OCI-LY7 (cell line): ENCODE measurements around the gene LRP1B. TPM values are rescaled to one million over a fixed set of nuclear protein-coding genes. Genes with fewer than 3 reads are reported as not detected.

Source experiments
- BruUV-seq: library from RNA; stranded (reverse); fragments of 400-500 nt; replicated peaks from 2 replicates; lab custom pipeline; 2021; lab: Mats Ljungman, UMichigan
- CTCF ChIA-PET: fragments of 300-600 bp; sonication (Branson Sonifier 250); formaldehyde crosslinking; loops from one replicate; lab custom pipeline; 2022; ENCODE audit warnings: antibody characterized with exemption; ENCODE audit not compliant: unreplicated experiment; lab: Charles Lee
- POLR2A ChIA-PET: fragments of 300-600 bp; sonication (Branson Sonifier 250); formaldehyde crosslinking; loops from one replicate; lab custom pipeline; 2022; ENCODE audit warnings: antibody characterized with exemption; lab: Charles Lee
- DNase-seq: peaks from one replicate; pipeline ENCODE4 v3.0.0-alpha.2; 2015; ENCODE audit warnings: low spot score
- H2AFZ ChIP-seq: fragments of 200-600 bp; sonication (generic), shearing (Covaris generic); 2 replicates; pipeline ENCODE4 v1.6.1; 2014; ENCODE audit warnings: mild to moderate bottlenecking, antibody characterized with exemption, low read length, moderate library complexity
- H3K27ac ChIP-seq: fragments of 200-600 bp; sonication (generic); 2 replicates; pipeline ENCODE4 v1.5.1; 2014; ENCODE audit warnings: mixed run types, low read depth, mild to moderate bottlenecking, moderate library complexity, low read length, inconsistent platforms; ENCODE audit not compliant: poor library complexity, severe bottlenecking
- H3K36me3 ChIP-seq: fragments of 200-600 bp; sonication (generic); 2 replicates; pipeline ENCODE4 v1.6.1; 2014; ENCODE audit warnings: mild to moderate bottlenecking, antibody characterized with exemption, low read length, moderate library complexity, mixed read lengths; ENCODE audit not compliant: insufficient read depth
- H3K4me1 ChIP-seq: fragments of 200-600 bp; sonication (generic); 2 replicates; pipeline ENCODE4 v1.5.1; 2014; ENCODE audit warnings: mild to moderate bottlenecking, low read length; ENCODE audit not compliant: insufficient read depth, poor library complexity, severe bottlenecking
- H3K4me2 ChIP-seq: fragments of 200-600 bp; sonication (generic); 2 replicates; pipeline ENCODE4 v1.6.1; 2014; ENCODE audit warnings: mild to moderate bottlenecking, low read length
- H3K4me3 ChIP-seq: fragments of 200-600 bp; sonication (generic); 2 replicates; pipeline ENCODE4 v1.5.1; 2014; ENCODE audit warnings: mild to moderate bottlenecking, low read depth, low read length; ENCODE audit not compliant: poor library complexity, severe bottlenecking
- H3K79me2 ChIP-seq: fragments of 200-600 bp; sonication (generic); 2 replicates; pipeline ENCODE4 v1.6.1; 2016; ENCODE audit warnings: low read depth, mild to moderate bottlenecking, low read length, moderate library complexity, mixed read lengths; ENCODE audit not compliant: insufficient read depth
- H3K9me2 ChIP-seq: fragments of 200-600 bp; sonication (generic); 2 replicates; pipeline ENCODE4 v1.6.1; 2016; ENCODE audit warnings: mild to moderate bottlenecking, low read length, mixed read lengths; ENCODE audit not compliant: insufficient read depth
- H3K9me3 ChIP-seq: fragments of 200-600 bp; sonication (generic); 2 replicates; pipeline ENCODE4 v1.6.1; 2014; ENCODE audit warnings: mild to moderate bottlenecking, mixed run types, low read length, mixed read lengths
- H4K20me1 ChIP-seq: fragments of 200-600 bp; sonication (generic); 2 replicates; pipeline ENCODE4 v1.6.1; 2014; ENCODE audit warnings: mild to moderate bottlenecking, antibody characterized with exemption, low read length, moderate library complexity, mixed read lengths; ENCODE audit not compliant: insufficient read depth
- CTCF ChIP-seq: fragments of 200-600 bp; sonication (generic); conservative IDR thresholded peaks from 2 replicates; pipeline ENCODE4 v1.5.1; 2014; ENCODE audit warnings: mild to moderate bottlenecking, antibody characterized with exemption, low read length, moderate library complexity, mixed read lengths
- EZH2phosphoT487 ChIP-seq: fragments of 200-600 bp; sonication (generic); IDR thresholded peaks from 2 replicates; pipeline ENCODE4 v1.6.1; 2018; ENCODE audit warnings: low read depth, borderline replicate concordance, mild to moderate bottlenecking, mixed run types, antibody characterized with exemption, low read length, moderate library complexity, mixed read lengths
- intact Hi-C: fragments of 100-400 bp; cut with micrococcal nuclease; formaldehyde crosslinking; loops from one replicate; pipeline ENCODE4 v1.10.0; 2022; ENCODE audit not compliant: unreplicated experiment
- total RNA-seq, 2 experiments: library from RNA; depleted of rRNA in 1 of 2; stranded (reverse); fragments of >200 nt in 1 of 2; shearing (Covaris generic) in 1 of 2; gene quantifications; 2 replicates each; pipeline ENCODE4 v1.2.3, GENCODE V29; 2014 to 2022

Gene LRP1B
- total RNA-seq, 2 experiments from 2014 or later: not detected

GRCh38 chr2:141941210-141941714 lies 189.6 kb downstream of the LRP1B start:
- intact Hi-C loops: no loop called here
- Histone ChIP-seq H3K36me3 (no peaks in the 10 kb centered on the region), H3K27ac (no peak overlapping the region), H3K9me2 (no peaks in the 10 kb centered on the region), H3K4me1 (no peaks in the 10 kb centered on the region), H2AFZ (no peak overlapping the region), H3K4me2 (no peak overlapping the region), H3K4me3 (no peak overlapping the region), H3K79me2 (no peaks in the 10 kb centered on the region), H4K20me1 (no peaks in the 10 kb centered on the region), H3K9me3 (no peaks in the 10 kb centered on the region)
- no peak for DNase-seq
- no TSS peak for BruUV-seq
- TF ChIP-seq CTCF: no peak
- no peak for TF ChIP-seq EZH2phosphoT487
- CTCF ChIA-PET: no interaction called here
- POLR2A ChIA-PET: no interaction called here

GRCh38 chr2:141940709-141941108 lies 190.1 kb downstream of the LRP1B start:
- Histone ChIP-seq H3K4me1 (no peaks in the 10 kb centered on the region), H3K9me3 (no peaks in the 10 kb centered on the region), H3K4me3 (no peak overlapping the region), H3K9me2 (no peaks in the 10 kb centered on the region), H4K20me1 (no peaks in the 10 kb centered on the region), H3K36me3 (no peaks in the 10 kb centered on the region), H2AFZ (no peak overlapping the region), H3K79me2 (no peaks in the 10 kb centered on the region), H3K4me2 (no peak overlapping the region), H3K27ac (no peak overlapping the region)
- no peak for TF ChIP-seq EZH2phosphoT487
- no peak for TF ChIP-seq CTCF
- CTCF ChIA-PET: no interaction called here
- intact Hi-C loops: no loop called here
- no TSS peak for BruUV-seq
- POLR2A ChIA-PET: no interaction called here
- DNase-seq: no peak

- Histone ChIP-seq H3K4me1 (no peaks in the 10 kb centered on the region), H3K36me3 (no peaks in the 10 kb centered on the region), H2AFZ (no peak overlapping the region), H3K79me2 (no peaks in the 10 kb centered on the region), H3K9me3 (no peaks in the 10 kb centered on the region), H3K4me3 (no peak overlapping the region), H4K20me1 (no peaks in the 10 kb centered on the region), H3K4me2 (no peak overlapping the region), H3K9me2 (no peaks in the 10 kb centered on the region), H3K27ac (no peak overlapping the region)
- no TSS peak for BruUV-seq
- ChIA-PET POLR2A (no interaction called here), CTCF (no interaction called here)
- intact Hi-C loops: no loop called here
- no peak for TF ChIP-seq CTCF
- no peak for TF ChIP-seq EZH2phosphoT487
- DNase-seq: no peak
Observed at GRCh38 chr2:141933226-141933625, 197.6 kb downstream of the LRP1B start.
